ENCODE data around the gene CFAP221.

Gene CFAP221
- total RNA-seq, result 0.13 to 0.31 reads per million in 2 donors

DNA sequence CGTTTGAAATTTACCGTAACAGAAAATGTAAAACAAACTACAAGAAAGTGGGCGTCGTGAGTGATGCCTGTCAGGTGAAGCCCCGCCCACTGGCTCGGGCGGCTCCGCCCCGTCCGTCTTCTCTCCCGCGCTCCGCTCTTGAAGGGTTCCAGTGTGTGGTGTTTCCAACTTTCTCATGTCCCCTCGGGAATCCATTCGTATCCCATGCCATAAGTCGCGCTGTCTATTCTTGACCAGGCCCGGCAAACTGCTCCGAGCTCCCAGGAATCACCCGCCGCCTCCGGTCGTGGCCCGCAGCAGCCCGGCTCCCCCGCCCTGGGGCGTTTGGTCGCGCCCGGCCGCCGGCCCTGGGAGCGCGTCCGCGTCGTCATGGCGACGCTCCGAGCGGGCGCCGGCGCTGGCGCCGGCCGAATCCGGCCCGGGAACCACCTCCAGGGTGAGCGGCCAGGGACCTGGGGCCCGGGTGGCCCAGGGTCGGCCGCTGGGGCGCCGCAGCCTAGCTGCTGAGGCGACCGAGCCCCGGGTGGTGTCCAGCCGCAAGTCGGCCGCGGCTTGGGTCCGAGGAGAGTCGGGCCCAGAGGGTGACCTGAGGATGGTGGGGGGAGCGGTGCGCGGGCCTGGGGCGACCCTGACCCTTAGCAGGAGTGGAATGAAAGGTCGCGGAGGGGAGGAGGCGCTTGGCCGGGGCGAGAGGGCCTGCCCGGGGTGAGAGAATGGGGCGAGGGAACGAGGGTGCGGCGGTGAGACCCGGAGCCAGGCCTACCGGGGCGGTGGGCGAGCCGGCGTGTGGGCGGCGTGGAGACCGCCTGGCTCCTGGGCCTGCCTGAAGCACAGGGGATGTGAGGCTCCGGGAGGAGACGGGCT, at the start of gene CFAP221:
CFAP221 (plus strand) TSS at position 375 of the 864 bp plus-strand sequence. CDS start 1,683 bp downstream, outside the sequence.
- peak in 2 of 5 experiments; percentile 13 to 58 for DNase-seq

DNA sequence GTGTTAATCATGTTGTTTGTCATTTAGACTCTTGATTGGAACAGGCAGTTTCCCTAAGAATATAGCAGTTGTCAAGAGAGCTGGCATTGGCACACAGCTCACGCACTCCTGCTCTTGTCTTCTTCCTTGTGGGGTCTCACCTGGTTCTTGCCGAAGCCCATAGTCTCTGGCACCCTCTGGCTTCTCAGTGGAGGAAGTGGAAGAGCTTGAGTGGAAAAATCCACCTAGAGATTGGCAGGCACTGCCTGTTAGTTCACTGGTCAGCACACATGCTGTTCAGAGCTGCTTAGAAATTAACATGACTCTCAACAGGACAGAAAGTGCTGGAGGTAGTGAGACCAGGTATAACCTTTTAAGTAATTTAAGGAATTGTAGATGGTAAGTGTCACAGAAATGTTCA, 48.3 kb upstream of the CFAP221 start:
- no peak for DNase-seq

DNA sequence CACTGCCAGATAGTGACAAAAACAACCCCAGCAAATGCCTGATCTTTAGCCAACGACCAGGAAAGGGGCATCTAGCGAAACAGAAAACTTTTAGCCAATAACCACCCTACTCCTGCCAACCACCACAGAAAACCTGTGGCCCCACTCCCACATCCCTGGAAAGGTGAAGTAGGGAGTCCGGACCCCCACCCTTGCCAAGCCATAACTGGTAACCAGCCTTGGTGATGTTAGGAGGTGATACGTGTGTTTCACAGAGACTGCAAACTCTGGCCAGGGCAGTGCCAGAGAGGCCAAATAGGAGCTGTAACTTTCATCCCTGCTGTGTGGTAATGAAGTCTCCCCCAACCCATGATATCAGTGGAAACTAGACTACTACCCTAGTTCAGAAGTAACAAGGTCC, 47.6 kb upstream of the CFAP221 start:
- DNase-seq, result no peak

DNA sequence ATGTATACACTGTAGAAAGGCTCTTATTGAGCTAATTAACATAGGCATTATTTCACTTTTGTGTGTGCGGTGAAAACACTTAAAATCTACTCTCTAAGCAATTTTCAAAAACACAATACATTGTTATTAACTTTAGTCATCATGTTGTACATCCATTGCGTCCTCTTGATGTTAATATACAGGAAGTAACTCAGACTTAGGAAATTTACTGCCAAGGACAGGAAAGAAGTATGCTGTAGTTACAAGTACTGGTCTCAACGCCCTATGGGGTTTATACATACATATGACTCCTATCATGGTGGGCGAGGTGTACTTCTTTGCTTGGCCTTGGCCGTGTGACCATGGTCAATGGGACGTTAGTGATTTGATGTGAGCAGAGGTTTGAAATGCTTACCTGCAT, 35.5 kb upstream of the CFAP221 start:
- DNase-seq, result no peak

DNA sequence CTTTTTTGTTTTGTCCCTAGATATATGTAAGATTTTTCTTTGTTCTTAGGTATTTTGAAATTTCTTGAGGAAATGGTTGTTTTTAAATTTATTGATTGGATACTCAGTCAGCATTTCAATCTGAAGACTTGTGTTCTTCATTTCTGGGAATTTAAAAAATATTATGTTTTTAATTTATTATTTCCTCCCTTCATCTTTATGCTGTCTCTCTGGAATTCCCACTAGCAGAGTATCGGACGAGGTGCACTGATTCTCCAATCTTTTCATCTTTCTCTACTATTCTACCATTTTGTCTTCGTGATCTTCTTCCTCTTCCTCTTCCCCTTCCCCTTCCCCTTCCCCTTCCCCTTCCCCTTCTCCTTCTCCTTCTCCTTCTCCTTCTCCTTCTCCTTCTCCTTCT, 32.3 kb upstream of the CFAP221 start:
- no peak for DNase-seq

DNA sequence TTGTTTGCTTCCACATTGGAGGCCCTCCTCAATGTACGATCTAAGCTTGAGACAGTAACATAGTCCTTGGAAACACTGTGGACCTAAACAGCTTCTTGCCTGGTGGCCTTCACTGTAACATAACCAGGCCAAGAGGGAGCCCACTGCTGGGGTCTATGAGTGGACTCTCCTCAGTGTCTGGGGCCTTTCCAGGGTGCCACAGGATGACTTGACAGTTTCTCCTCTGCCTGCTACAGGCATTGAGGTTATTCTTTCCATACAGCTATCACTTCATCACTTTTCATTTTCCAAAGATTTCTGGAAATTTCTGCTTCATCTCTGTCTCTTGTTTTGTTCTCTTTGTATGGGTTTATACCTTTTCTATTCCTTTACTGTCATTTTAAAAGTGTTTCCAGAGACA, 31.3 kb upstream of the CFAP221 start:
- DNase-seq, result no peak

DNA sequence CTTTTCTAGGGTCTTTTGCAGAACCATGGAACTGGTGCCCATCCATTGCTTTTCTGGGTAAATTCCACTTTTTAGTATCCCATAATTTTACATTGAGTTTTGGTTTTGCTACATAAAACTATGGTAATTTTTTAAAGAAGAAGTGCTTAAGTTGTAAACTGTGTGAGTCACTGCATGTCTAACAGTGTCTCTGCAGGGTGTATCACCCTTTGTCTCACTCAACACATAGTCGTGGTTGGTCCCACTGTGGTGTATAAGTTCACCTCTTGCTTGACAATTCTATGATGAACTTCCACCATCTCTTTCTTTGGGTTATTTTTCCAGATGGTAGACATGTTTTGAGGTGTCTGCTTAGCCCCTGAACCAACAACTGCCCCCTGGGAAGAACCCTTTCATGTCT, 30.4 kb upstream of the CFAP221 start:
- no peak for DNase-seq

DNA sequence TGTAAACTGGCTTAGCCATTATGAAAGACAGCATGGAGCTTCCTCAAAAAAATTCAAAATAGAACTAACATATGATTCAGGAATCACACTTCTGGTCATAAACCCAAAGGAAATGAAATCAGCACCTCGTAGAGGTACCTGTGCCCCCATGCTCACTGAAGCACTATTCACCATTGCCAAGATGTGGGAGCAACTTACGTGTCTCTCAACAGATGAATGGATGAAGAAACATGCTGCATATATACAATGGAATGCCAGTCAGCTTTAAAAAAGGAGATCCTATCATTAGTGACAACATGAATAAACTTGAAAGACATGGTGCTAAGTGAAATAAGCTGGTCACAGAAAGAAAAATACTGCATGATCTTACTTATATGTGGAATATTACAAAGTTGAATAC, 28.1 kb upstream of the CFAP221 start:
- DNase-seq, result no peak

DNA sequence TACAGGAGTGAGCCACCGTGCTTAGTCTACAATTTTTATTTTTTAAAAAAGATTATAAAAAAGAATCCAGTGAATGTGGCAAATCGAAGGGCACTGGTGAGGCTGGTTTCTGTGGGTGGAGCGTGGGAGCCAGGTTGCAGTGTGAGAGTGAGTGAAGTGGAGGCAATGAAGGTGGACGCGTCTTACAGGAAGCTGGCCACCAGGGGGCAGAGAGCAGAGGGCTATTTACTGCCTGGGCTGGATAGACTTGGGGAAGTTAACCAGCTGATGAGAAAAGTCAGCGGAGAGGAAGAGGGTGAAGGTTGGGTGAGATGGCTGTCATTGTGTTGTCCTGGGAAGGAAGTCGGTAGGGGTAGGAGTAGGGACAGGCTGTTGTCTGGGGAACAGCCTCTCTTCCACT, 26.8 kb upstream of the CFAP221 start:
- DNase-seq, result peak in 2 of 5 experiments; percentile 6 to 45

DNA sequence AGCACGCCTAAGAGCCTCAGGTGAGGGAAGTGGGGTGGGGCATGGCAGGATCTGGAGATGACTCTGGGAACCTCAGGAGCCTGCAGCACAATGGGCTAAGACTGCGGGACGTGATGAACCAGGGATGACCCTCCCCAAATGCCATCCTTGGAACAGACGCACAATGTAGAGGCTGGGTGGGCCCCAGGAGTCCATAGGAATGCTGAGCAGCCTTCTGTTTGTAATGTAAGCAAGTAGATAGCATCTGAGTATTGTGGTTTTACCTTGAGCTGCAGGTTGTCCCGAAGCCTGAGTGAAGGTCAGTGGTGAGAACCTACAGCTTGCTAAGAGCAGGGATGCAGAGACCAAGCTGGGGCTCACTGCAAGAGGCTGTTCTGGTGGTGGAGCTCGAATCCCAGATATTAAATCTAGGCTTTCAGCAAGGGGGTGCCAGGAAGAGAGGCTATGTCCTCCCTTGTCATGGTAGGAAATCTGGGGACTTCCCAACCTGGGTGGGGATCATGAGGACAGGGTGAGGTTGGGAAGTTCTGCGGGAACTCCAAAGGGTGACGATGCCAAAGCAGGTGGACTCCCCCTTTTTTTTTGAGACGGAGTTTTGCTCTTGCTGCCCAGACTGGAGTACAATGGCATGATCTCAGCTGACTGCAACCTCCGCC, 25.7 kb upstream of the CFAP221 start:
- DNase-seq, result no peak

DNA sequence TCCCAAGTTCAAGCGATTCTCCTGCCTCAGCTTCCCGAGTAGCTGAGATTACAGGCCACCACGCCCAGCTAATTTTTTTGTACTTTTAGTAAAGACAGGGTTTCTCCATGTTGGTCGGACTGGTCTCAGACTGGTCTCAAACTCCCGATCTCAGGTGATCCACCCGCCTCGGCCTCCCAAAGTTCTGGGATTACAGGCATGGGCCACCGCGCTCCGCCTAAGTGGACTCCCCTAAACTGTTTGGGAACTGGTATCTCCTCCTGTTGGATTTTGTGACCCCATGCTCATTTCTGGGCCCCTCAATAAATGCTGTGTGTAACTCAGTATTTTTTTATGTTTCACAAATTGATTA, 25.2 kb upstream of the CFAP221 start:
- DNase-seq, result no peak

DNA sequence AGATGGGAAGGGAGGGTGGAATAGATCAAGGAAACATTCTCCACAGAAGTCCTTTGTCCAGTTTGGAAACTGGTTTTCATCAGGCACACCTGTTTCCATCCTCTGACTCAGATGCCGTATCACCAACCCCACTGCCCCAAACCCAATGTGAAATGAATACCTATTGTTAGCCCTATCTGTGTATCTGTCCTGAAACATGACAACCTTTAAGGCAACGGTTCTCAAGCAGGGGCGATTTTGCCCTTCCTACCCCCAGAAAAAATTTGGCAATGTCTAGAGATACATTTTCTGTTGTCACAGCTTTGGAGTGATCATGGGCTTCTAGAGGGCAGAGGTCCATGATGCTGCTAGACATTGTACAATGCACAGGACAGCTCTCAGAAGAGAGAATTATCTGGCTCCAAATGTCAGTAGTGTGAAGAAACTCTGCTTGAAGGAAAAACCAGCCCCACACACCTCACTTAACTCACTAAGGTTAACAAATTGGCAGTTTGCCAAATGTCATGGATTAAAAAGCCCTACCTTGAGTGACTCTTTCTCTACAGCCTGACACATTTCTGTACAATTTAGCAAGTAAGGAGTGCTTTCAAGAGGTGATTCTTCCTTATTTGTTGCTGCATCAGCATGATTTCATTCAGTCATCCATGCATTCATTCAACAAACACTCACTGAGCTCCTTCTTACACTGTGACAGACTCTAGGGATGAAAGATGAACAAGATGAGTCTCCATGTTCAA, 23.4 kb upstream of the CFAP221 start:
- DNase-seq, result no peak

DNA sequence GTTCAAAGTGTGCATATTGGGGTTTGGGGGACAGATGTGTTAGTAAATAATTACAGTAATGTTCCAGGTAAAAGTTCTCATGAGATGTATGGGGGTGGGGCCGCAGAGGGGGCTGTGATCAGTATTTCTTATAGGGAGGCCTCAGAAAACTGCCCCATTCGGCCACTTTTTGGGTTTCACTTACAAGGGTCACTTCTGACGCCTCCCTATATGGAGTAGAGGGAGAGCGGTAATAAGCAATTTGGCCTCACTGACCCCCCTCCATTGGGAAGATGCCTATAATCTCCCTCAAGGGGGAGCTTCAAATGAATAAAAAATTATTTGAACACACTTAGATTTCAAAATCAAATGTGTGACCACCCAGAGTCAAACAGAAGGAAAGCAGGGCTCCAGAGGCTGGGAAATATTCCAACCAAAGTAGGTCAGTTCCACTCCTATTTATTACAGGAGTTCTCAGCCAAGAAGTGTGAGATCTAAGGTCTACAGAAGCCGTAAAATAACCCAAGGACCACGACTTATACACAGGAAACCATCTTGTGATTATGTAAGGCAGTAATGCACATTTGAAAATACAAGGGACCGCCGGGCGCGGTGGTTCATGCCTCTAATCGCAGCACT, 22.7 kb upstream of the CFAP221 start:
- DNase-seq, result no peak

DNA sequence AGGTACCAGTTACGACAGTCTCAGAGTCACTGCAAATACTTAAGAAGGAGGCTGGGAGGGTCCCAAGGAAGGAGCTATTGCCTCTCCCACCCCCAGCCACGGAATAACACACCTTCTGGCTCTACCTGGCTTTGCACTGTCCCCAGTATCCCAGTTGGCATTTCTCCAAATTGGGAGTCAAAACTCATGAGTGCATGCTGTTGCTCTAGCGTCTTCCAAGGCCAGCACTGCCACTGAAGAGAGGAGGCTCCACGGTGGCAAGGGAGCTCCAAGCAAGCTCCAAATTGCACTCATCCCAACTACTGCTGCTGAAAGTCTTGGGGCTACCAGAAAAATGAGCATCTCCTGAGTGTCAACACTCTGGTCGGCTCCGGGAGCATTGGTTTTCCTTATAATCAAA, 21.6 kb upstream of the CFAP221 start:
- DNase-seq, result no peak

DNA sequence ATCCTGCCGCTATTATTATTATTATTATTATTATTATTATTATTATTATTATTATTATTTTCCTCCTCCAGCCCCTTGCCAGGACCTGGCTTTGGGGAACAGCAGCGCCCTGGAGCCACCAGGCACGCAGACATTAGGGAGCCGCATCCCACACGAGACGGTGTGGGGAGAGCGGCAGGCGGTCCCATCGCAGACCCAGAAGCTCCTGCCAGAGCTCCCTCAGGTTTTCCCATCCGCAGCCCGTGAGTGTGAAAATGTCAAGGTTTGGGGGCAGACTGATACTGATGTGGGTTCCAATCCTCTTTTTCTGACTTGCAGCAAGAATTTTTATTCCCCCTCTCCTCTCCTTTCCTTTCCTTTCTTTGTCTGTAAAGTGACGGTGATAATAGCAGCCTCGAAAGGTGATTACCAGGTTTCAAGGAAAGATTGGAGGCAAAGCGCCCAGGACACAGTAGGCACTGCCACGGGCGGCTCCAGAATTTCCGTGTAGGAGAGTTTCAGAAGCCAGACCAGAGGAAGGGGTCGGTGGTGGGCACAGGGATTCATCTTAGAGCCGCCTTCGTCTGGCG, 20.8 kb upstream of the CFAP221 start:
- DNase-seq, result no peak

DNA sequence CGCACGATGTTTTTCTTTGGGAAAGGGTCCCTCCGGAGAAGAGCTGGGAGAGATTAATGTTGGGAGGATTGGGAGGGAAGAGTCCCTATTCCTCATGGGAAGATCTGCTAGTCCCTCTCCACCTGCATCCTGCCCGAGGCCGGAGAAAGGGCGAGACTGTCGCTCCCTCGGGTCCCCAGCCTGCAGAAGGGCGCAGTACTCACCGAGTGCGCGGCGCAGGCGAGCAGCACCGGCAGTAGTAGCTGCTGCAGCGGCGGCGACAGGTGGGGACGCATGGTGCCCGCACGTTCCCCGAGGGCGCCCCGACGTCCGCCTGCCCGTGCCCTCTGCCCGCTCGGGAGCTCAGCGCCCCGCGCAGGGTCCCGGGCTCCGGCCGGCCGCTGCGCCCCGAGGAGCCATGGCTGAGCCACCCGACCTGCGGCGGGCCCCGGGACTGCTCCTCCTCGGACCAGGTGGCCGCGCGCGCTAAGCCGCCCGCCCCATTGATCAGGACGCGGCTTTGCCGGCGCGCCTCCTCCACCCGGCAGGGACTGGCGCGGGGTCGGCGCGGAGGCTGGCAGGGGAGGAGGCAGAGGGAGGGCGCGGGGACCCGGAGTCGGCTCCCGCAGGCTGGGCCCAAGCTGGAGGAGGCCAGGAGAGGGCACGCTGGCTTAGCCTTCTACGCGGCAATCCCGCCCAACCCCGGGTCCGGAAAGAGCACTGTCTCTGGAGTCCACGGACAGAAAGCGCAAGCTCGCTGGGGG, 20.1 kb upstream of the CFAP221 start, which contains the start of gene SCTR:
SCTR (minus strand) TSS at position 532 of the 743 bp plus-strand sequence; CDS start at position 275, 257 bp downstream.
- peak in 1 of 5 experiments; percentile 13 for DNase-seq

DNA sequence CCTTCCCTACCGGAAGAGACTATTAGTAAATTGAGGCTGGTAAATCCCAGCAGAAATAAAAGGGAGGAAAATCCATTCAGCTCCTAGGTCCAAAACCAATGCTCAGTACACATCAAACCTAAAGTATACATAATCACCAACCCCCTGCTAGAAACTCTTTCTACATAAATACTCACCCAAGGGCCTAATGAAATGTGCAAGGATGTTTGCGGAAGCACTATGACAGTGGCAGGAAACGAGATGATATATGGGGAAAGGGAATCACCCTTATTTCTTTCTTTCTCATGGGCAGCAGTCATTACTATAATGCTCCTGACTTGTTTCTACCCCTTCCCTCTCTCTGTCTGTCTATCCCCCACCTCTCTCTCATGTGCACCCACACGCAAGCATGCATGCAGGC, 18.6 kb upstream of the CFAP221 start:
- no peak for DNase-seq

DNA sequence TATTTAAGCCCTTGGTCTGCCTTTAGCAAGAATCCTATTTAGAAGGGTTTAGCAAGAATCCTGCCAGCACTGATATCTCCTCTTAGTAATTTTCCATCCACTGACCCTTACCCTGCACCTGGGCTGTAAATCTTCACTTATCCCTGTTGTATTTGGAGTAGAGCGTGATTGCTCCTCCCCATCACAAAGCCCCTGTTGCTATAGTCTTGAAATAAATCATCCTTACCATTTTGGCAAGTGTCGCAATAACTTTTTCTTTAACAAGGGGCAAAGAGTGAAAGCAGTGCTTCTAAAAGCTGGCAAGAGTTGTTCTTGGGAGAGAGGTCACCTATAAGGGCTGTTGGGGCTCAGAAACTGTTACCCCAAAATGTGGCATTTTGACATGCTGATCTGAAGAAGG, 16.2 kb upstream of the CFAP221 start:
- no peak for DNase-seq

DNA sequence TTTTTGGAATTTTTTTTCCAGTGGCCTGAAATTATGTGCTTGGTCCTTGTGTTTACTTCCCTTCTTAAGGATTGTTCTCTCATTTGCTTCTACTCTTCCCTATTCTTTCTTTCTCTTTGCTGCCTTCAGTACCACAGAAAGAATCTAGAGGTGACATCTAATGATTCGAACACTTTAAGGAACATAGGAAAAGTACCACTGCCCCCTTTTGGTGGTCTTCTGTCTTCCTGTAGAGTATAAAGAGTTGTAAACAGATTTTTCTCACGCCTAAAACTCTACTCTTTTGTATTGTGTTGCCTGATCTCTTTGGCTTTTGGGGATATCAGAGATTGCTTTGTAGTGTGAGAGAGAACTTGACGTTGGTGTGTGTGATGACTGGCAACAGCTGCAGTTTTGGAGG, 13.0 kb upstream of the CFAP221 start:
- DNase-seq, result no peak

DNA sequence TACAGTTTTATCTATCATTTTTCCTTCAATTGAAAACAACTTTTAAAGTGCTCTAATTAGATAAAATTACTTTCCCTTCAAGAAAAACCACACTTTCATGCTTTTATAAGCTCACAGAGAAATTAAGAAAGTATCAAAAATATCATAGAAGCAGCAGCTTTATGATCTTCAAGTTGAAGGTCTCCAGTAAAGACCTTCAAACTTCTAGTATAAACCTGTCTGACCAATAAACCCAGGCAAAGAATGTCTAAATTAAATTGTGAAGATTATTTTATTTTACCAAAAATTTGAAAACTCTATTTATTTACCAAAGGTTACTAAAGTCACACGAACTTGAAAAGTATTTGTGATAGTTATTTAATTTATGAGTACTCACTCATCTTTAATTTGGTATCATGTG, 10.7 kb upstream of the CFAP221 start:
- no peak for DNase-seq

DNA sequence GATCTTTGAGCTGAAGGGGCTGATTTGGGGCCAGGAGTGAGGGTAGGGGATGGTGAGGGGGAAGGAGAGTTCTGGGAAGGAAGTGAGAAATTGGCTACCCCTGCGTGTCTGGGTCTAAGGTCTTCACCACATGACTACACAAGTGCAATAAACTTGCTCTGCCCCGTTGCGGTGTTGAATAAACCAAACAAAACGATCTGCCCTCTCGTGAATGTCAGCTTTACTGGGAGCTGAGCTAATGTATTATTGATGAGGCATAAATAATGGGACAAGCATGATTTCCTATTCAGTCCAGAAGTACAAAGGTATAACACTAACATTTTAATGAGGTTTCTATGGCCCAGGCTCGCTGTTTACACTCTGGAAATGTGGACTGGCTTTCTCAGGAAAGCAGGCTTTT, 8.0 kb upstream of the CFAP221 start:
- DNase-seq, result no peak

DNA sequence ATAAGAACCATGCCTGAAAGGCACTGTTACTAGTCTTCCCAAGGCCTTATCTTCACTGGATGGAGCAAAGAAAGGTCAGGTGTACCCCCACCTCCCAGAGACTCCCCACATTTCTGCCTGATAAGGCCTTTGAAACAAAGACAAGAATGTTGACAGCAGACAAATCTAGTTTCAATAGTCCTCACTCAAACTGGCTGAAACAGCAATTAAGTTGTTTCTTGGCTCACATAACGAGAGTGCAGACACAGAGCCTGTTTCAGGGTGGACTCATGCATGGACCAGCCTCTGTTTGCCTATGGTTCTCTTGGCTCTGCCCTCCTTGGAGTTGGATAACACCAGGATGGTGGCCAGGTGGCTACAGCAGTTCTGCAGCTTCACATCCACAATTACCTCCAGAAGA, 7.5 kb upstream of the CFAP221 start:
- DNase-seq, result no peak
